IPS-NIHi7 (cell line): ENCODE results near the gene FAM83D.
A peak's percentile ranks its signal among the peaks of the same experiment; 100 is the strongest.
"Not testable (repeated sequence)": the region's sequence is repeated elsewhere in the genome, so short reads cannot be mapped to it uniquely, and the experiment has no call there.

ENCODE experiments used
- DNase-seq: peaks from one replicate; pipeline ENCODE4 v3.0.0; 2012; ENCODE audit warnings: mixed read lengths; ENCODE audit errors: extremely low spot score

The FAM83D gene

DNA sequence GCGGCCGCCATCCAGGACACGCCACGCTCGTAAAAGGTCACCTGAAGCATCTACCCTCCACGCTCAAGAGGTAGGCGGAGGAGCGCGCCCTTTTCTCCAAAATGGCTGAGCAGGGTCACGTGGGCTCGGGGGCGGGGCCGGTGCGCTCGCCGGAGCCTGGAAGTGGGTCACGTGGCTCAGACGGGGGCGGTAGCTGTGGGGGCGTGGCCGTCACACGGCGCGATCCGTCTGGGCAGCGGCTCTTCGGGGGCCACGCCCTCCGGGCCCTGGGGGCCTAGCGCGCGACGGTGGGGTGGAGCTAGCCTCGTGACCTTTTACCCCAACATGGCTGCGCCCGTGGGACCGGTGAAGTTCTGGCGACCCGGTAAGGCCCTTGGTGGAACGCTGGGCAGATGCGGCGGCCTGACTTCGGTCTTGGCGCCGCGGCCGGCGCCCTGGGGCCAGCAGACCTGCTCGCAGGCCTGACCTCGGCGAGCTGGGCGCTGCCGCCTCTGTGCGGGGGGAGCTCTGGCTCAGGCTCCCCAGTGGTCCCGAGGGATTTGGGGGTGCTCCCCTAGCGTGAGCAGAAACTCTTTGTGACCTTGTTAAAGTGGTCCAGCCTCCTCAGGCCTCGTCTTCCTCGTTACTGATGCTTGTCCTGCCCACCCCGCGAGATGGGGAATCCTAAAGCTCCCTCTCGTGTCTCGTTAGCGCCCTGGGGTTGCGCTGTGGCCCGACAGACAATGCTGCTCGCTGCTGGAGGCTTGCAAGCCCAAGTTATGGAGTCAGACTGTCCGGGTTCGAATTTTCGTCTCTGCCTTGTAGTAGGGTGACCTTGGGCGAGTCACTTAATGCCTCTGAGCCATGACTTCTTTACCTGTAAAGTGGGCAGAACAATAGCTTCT is 36.1 kb downstream of the FAM83D start, which contains the start of gene DHX35:
DHX35 (plus strand) TSS at position 301 of the 884 bp plus-strand sequence; CDS start at position 325, 24 bp downstream.
- DNase-seq, result peak; percentile 100

DNA sequence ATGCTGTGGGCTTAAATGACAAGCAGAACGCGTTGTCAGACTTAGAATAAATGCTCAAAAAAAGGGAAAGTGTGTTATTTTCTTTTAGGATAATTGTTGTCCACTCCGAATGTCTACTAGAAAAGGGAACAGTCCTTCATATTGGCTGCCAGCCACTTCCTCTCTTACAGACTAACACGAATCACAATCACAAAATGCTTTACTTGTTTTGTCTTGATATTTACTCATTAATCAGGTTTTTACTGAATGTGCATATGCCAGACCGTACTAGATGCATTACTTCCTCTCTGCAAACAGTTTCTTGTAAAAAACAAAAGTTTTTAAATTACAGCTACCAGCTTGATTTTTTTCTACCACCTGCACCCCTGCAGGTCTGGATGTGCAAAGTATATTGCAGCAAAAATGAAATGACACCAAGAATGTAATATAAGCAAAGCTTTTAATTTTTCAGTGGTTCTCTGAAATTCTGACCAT is 36.7 kb downstream of the FAM83D start:
- no peak for DNase-seq

DNA sequence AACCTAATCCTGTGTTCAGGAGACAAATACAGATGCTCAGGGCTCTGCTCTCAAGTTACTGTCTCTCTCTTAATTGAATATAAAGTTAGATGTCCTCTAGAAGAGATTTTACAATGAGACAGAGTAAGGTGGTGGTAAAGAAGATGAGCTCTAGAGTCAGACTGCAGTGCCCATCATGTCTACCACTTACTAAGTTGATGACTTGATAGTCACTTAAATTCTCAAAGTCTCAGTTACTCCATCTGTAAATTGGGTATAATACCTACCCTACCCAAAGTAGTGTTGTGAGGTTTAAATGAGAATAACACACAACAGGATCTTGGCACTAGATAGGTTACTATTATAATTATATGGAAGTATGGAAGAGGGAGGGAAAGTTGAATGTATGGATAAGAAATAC is 37.5 kb downstream of the FAM83D start:
- no peak for DNase-seq

DNA sequence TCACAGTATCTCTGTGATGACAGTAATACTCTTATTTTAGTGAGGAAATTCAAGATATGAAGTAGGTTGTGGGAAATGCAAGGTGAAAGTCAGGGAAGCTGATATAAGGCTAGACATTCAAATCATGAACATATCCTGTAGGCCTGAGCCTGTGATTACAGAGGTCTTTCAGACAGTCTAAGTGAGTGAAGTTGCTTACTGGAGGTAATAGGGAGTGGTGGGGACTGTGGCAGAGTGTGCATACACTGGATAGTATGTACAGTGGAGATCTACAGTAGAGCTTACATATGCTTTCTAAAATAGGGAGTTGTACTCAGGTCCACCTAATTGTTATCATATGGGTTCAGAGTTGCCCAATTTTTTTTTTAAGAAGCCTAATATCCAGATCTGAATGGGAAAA is 39.0 kb downstream of the FAM83D start:
- no peak for DNase-seq

DNA sequence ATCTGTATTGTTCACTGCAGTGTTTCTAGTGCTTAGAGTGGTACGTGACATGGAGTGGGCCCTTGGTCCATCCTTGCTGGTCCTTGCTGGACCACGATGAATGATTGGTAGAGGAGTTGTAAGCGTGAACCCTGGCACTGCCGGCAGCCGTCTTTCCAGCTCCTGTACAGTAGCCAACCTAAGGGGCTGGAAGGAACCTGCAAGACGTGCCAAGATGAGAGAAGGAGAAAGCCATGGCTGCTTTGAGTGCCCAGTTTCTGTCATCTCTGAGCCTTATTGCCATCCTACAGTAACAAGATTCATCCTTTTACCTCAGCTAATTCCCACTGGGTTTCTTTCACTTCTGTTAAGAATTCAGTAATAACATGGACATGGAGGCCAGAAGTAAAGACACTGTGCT is 41.9 kb downstream of the FAM83D start:
- DNase-seq, result no peak

DNA sequence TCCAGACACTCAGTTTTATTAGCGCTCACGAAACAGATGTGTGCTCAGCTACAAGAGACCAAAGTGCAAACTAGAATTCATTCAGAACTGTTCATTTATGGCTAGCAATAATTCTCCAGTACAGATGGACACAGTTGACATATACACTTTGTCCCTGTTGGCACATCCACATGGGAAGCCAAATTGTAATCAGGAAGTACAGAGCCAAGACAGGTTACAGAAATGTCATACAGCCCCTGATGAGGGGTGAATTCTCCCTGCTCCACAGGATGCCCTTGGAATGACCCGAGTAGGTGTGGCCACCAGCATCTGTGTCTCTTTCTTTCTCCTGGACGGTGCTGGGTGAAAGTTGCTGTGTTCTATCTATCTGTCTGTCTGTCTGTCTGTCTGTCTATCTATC is 43.5 kb downstream of the FAM83D start:
- no peak for DNase-seq

DNA sequence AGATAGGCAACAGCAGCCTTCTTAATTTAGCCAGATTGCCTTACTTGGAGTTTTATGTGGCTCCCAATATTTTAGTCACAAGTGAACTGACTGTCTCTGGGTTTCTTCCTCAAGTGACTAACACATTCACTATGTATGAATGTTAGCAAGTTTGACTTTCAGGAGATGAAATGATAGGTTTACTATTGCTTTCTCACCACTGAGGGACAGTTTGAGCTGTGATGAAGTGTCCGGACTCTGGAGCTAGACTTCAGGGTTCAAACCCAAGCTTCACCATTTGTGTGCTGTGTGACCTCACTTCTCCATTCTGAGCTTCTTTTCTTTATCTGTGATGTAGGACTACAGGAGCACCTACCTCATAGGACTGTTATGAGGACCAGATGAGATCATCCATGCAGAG is 44.1 kb downstream of the FAM83D start:
- DNase-seq, result no peak

DNA sequence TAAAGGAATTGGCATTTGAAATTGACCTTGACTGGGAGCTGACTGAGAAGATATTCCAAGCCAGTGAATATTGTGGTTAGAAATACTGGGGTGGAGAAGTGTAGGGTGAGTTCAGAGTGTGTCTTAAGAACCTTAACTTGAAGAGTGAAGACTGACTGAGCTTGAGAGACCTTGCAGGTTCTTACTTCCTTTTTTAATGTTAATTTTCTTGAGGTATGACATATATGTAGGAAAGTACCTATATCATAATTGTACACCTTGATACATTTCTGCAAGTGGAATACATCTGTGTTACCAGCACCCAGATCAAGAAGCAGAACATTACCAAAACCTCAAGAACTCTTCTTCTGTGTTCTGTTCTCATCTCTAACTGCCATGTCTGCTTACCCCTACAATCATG is 46.9 kb downstream of the FAM83D start:
- DNase-seq, result no peak

DNA sequence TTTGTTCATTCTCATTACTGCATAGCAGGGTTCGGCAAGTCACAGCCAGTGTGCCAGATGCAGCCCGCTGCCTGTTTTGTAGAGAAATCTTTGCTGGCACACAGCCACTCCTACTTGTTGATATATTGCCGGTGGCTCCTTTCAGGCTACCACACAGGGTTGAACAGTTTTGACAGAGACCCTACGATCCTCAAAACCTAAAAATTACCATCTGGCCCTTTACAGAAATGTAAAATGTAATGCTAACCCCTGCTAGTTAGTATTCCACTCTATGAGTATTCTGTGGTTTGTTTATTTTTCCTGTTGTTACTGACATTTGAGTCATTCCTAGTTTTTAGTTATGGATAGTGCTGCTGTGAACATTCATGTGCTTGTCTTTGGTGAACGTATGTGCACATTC is 47.4 kb downstream of the FAM83D start:
- DNase-seq, result no peak

DNA sequence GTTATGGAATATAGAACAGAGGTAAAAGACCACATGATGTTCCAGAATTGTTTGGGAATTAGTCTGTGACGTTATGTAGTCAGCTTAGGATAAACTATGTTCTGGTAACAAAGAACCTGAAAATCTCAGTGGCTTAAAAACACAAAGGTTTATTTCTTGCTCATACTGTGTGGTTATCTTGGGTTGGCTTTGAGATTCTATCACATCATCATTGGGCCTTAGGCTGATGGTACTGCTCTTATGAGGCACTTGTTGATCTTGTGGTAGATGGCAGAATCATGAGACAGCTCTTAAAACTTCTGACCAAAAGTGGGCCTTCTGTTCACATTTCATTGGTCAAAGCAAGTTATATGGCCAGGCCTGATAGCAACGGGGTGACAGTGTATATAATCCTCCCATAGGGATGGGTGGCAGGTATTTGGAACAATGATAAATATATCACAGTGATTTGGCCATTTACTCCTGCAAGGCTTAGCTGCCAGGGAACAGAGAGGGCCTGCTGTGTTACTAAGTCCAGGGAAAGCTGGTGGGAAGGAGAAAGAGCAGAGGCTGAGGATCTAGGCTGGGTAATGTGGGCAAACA is 49.4 kb downstream of the FAM83D start:
- no peak for DNase-seq

DNA sequence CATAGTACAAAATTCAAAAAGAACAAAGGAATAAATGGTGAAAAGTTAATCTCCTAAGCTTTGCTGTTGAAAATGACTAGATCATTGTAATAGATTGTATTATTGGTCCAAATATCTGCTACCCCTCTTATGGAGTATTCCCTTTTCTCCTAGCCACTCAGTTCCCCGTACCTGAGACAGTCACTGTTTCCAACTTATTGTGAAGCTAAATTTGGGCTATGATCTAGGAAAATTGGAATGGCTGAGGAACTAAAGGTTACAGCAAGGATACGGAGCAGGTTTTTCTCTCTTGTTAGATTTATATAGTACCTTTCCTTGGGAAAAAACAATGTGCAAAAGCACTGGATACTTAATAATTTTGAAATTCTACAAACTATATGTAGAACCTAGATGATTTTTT is 53.2 kb downstream of the FAM83D start:
- DNase-seq, result no peak

DNA sequence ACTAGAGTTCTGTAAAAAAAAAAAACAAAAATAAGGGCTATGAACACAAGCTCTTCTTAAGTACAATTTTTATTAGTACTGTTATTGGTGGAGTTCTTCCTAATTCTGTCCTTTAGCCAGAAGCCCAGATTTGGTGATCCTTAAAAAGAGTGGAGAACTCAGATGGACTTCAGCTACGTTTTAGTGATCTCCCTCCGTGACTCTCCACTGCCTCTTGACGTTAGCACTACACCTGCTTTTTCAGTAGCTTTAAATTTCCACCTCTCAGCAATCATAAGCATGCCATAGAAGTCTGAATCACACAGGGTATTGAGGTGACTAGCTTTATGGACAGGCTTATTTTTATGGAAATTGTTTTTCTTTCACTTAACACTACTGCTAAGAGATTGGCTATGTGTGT is 53.6 kb downstream of the FAM83D start:
- DNase-seq, result no peak

DNA sequence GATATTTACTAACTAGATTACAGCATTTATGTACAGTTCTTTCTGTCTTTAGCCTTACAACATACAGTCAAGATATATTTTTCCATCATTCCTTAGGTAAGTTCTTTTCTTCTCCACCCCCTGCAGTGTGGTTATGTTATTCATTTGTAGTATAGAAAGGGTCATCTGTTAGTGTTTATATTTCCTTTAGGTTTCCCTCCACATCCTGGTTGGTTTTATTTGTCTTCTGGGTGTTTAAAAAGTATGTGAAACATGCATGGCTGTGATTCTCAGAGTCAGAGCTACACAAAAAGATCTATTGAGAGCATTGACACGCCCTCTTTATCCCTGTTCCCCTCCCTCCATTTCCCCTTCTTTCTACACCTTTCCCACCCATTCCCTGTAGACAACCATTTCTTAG is 56.1 kb downstream of the FAM83D start:
- no peak for DNase-seq

DNA sequence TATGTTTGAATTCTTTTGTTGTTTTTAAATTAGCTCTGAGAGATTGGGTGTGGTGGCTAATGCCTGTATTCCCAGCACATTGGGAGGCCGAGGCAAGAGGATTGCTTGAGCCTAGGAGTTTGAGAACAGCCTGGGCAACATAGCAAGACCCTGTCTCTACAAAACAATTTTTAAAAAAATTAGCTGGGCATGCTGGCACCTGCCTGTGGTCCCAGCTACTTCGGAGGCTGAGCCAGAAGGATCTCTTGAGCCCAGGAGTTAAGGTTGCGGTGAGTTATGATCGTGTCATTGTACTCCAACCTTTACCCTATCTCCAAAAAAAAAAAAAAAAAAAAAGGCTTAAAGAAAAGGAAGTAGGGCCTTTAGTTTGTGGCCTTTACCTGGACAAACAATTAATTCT is 58.8 kb downstream of the FAM83D start:
- DNase-seq, result no peak

DNA sequence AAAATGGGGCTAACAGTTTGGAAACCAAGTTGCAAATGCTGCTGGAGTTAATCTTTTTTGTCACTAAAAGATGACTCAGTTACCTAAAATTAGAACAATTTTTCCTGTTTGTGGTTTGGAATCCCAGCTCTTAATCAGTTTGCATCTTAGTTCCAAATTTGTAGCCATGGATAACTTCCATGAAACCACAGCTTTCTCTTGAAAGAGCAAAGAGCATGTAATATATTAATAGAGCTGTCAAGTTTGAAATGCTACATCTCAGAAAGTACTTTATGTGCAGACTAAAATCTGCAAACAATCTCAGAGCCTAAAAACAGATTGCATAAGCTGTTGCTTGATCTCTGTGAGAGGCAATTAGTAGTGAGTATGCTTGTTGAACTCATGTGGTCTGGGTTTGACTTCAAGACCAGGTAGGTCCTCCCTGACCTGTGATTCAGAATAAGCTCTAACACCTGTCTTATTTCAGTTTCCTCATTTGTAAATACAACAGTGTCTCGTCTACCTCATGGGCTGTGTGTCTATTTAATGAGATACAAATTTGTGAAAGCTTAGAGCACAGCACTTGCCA is 59.5 kb downstream of the FAM83D start:
- no peak for DNase-seq

DNA sequence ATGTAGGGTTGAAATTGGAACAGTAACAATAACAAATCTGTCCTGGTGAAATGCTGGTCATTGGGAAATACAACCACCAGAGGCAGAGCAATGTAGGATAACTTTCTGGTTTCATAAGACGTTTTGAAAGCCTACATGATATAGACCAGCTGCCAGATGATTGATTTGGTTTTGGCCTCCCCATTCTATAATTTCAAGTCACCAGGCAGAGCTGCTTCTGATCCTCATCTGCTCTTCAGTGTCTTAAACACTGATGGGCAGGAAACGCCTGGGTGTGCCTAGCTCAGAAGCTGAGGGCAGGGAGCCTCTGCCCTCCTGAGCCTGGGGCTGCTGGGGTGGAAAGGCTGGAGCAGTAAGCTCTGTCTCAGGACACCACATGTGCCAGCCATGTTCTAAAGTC is 60.4 kb downstream of the FAM83D start:
- no peak for DNase-seq

DNA sequence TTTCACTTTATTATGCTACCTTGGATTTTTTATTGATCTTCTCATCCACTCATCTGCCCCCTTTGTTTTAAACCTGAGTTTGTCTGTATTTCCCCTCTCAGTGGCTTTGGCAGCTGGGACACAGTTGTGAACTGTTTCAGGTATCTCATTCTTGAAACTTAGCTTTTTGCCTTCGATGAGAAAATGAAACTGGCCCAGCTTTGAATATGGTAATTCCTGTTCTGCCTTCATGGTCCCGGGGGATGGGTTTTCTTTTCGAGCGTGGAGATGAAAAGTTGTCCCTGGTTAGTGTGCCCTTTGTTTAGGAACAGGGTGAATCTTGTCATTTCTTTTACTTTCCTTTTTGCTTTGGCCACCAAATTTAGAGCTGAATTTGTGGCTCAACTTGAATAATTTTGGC is 61.6 kb downstream of the FAM83D start:
- DNase-seq, result no peak

DNA sequence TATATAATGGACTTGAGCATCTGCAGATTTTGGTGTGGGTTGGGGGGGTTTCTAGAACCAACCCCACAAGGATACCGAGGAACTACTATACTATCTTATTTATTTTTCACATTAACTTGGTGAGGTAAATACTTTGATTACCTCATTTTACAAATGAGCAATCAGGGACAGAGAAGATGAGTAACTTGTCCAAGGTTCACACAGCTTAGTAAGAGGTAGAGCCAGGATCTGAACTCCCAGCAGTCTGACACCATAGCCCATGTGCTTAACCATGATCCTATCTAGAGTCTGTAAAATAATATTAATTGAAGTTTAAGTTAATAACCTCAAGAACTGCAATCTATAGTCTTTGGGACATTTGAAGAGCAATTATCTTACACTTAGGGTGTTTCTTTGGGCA is 64.5 kb downstream of the FAM83D start:
- DNase-seq, result no peak

DNA sequence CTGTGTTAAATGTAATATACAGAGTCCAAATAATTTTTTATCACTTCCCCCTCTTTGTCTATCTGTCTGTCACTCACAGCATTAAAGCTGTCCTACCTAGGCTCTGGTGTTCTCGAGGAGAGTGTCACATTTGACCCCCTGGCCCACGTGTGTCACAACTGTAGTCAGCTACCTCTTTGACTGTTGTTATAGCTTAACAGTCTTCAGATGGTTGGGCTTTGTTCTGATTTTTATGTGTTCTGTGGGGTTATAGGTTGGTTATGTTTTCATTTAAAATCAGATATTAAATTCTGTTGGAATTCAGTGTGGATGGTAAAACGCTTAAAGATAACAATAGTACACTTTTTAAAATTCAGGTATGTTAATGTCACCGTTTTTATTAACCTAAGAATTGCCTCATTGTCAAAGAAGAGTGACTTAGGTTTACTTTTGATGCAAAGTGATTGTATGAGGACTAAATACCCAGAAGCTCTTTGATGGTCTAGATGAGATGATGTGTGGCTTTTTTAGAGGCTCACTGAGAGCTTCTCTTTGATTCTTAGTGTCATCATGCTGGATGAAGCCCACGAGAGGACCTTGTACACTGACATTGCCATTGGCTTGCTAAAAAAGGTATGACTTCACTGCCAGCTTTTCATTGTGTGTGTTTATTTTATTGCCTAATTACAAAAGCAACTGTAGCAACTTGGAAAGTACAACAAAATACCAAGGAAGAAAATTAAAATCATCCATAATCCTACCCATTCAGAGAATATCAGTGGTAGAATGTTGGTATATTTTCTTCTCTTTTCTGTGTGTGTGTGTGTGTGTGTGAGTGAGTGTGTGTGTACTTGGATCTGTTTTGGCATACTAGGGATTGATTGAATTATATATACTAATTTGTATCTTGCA is 65.8 kb downstream of the FAM83D start:
- DNase-seq, result no peak

DNA sequence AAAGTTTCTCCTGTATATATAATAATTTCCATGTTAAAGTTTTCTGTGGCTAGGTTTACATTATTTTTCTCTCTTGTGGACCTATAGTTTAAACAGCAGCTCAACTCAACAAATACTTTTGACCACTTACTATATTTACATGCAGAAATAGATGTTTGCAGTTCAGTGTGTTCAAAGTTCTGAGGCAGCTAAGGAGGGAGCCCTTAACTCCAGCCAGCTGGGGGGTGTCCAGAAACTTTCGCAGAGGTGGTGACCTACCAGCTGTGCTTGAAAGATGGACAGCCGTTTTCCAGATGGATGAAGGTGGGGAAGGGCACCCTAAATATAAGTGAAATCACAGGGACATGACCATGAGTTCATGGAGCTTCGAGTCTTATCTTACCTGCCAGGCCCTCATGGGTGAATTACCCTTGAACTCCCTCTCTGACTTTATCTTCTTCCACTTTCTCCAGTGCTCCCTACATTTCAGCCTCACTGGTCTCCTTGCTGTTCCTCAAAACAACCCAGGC is 69.4 kb downstream of the FAM83D start:
- DNase-seq, result no peak

DNA sequence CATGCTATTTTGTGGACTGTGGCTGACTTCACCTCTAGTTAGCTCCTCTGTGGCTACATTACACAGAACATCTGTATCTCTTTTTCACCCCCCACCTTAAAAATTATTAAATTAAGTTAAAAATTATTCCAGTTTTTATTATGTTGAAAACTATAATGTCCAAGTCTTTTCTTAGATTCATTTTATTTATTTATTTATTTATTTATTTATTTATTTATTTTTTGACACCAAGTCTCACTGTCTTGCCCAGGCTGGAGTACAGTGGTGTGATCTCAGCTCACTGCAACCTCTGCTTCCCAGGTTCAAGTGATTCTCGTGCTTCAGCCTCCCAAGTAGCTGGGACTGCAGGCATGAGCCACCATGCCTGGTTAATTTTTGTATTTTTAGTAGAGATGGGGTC is 70.6 kb downstream of the FAM83D start:
- DNase-seq, result not testable (repeated sequence)

DNA sequence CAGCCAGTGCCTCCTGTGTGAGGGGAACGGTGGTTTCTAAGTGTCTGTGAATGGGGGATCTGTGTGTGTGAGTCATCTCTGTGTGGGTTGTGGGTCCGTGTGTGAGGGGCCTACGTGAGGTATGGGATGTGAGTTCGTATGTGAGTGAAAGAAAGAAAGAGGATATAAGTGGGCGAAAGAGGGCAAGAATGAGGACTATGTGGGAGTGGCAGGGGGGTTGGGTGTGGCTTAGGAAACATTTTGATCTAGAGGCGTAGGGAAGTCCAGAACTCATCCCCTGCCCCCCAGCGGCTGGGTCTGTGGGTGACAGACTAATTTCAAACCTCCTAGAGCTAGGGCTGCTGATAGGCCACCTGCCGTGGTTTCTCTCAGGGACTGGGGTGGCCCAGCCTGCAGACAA is 71.4 kb downstream of the FAM83D start:
- DNase-seq, result no peak
